Activated naive CD4-positive, alpha-beta T cell treated with anti-CD3 and anti-CD28 coated beads for 36 hours (primary cell): ENCODE measurements around the gene XPR1. TPM values are rescaled to one million over a fixed set of nuclear protein-coding genes. Genes with fewer than 3 reads are reported as not detected.
"Not testable (repeated sequence)": the region's sequence is repeated elsewhere in the genome, so short reads cannot be mapped to it uniquely, and the experiment has no call there.

ENCODE experiments used
- CTCF ChIA-PET: fragments of 350-600 bp; sonication (Branson Sonifier 250); formaldehyde crosslinking; loops from one replicate; lab custom pipeline; 2021; ENCODE audit warnings: antibody characterized with exemption; lab: Charles Lee
- DNase-seq: peaks from one replicate; pipeline ENCODE4 v3.0.0-alpha.2; 2020
- H3K27ac Mint-ChIP-seq: one replicate; pipeline ENCODE4 v1.8.0; 2021; ENCODE audit warnings: mild to moderate bottlenecking, mixed read lengths
- H3K27me3 Mint-ChIP-seq: one replicate; pipeline ENCODE4 v1.8.0; 2021; ENCODE audit warnings: low read depth, mixed read lengths
- H3K36me3 Mint-ChIP-seq: one replicate; pipeline ENCODE4 v1.8.0; 2021; ENCODE audit warnings: low read depth, mixed read lengths
- H3K4me1 Mint-ChIP-seq: one replicate; pipeline ENCODE4 v1.8.0; 2021; ENCODE audit warnings: low read depth, mixed read lengths
- H3K4me3 Mint-ChIP-seq: one replicate; pipeline ENCODE4 v1.8.0; 2021; ENCODE audit warnings: mild to moderate bottlenecking, moderate library complexity, mixed read lengths
- H3K9me3 Mint-ChIP-seq: one replicate; pipeline ENCODE4 v1.8.0; 2021; ENCODE audit warnings: mixed read lengths
- intact Hi-C: fragments of 100-400 bp; cut with micrococcal nuclease; formaldehyde crosslinking; loops from one replicate; pipeline ENCODE4 v1.15.1; 2023
- total RNA-seq, 2 experiments: library from RNA; stranded (reverse); gene quantifications; one replicate each; pipeline ENCODE4 v1.2.3, GENCODE V29; 2021

The XPR1 gene
- total RNA-seq, 2 experiments from 2014 or later = 14.8 to 18.1 TPM

DNA sequence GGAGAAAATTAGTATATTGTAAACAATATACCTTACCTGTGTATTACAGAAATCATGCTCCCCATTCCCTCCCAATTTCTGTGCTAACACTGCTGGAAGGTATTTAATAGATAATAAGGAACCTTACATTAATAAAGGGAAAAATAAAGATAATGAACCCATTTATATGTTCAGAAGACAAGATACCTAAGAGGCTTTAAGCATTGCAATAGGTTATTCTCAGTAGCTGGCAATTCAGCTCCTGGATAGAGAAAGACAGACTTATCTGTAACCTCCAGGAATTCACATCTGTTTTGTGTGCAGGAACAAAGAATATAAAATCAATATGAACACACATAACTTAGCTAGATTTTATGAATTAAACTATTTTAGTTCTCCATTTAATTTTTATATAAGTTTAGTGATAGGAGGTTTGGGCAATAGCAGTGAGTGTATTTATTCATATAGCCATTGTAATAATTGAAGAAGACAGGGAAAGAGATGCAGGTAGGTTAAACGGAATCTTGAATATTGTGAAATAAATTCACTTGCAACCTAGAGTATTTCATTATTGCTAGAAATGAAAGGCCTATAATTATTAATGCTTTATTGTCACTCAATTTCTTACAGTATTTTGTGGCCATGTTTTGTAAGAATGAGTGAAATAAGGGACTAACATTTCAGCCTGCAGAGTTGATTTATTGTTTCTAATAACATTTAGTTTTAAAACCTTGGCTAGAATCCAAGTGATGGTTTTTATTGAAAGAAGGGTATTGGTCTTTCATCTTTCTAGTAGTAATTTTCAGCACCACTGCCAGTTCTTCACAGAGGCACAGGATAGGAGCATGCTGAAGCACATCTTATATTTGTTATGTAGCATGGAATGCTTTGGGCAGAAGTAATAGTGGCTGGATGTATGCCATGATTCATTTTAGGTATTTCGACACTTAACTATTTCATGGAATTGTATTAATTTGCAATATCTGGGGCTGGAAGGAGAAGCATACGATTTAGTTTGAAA lies 1.5 kb downstream of the XPR1 start:
- DNase-seq = no peak
- Mint-ChIP-seq H3K27ac (no peak overlapping the region), H3K36me3 (no peaks in the 10 kb centered on the region), H3K4me1 (peaks cover 12% of the 10 kb centered on the region), H3K27me3 (no peaks in the 10 kb centered on the region), H3K9me3 (no peaks in the 10 kb centered on the region), H3K4me3 (no peak overlapping the region)
- intact Hi-C loops = loop anchor here (5.0 to 10.0 kb wide), 6 partner anchors 229 to 1954 kb away; partner anchors contain the start of genes CEP350, RNASEL and TOR3A
- CTCF ChIA-PET = interaction anchor here (0.6 to 1.3 kb wide), 4 partner anchors 18 to 405 kb away, joined by 3 to 5 read pairs (median 3); no protein-coding TSS in a partner anchor

DNA sequence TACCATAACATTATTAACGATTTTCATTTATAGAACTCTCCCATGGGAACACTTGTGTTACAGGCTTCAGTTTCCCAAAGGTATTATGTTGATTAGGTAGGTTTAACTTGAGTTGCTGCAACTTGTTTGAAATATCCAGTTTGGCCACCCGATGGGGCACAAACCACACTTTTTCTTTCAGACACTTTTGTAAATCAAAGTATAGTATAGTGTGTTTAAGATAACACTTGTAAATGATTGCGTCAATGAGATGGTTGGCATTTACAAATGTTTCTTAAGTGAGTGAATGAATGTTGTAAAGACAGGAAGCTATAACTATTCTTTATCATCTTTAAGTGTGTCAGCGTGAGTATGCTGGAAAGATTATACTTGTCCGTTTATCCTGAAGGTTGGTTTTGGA lies 4.3 kb downstream of the XPR1 start:
- Mint-ChIP-seq H3K27me3 (no peaks in the 10 kb centered on the region), H3K36me3 (no peaks in the 10 kb centered on the region), H3K27ac (no peak overlapping the region), H3K9me3 (no peaks in the 10 kb centered on the region), H3K4me1 (peaks cover 16% of the 10 kb centered on the region), H3K4me3 (no peak overlapping the region)
- DNase-seq = no peak
- intact Hi-C loops = loop anchor here (10.0 kb wide), 1 partner anchor 1551 kb away; the partner anchor contains the start of gene TOR3A
- CTCF ChIA-PET = interaction anchor here (1.2 to 1.5 kb wide), 2 partner anchors 120 to 227 kb away, joined by 3 to 6 read pairs; no protein-coding TSS in a partner anchor

DNA sequence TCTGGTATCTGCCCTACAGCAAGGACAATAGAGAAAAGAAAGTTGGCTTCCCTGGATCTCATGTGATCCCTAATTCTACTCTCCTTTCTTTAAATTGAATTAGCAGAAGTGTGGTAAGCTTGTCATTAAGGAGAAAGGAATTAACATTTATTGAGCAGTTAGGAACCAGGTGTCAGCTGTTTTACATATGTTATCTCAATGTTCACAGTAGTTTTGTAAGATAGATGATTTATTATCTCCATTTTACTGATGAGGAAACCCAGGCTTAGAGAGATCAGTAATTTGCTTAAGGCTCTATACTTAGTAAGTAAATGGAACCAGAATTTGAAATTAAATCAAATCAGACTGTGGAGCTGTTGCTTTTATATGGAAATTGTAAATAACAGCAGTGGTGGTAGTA lies 8.0 kb downstream of the XPR1 start:
- intact Hi-C loops = loop anchor here (10.0 kb wide), 1 partner anchor 1555 kb away; the partner anchor contains the start of gene TOR3A
- H3K36me3 Mint-ChIP-seq = no peaks in the 10 kb centered on the region
- H3K9me3 Mint-ChIP-seq = no peaks in the 10 kb centered on the region
- CTCF ChIA-PET = interaction anchor here (0.7 to 1.3 kb wide), 3 partner anchors 111 to 224 kb away, joined by 3 to 4 read pairs (median 3); no protein-coding TSS in a partner anchor
- no peak overlapping the region for H3K4me3 Mint-ChIP-seq
- H3K27ac Mint-ChIP-seq = no peak overlapping the region
- no peaks in the 10 kb centered on the region for H3K27me3 Mint-ChIP-seq
- no peak for DNase-seq
- peaks cover 16% of the 10 kb centered on the region for H3K4me1 Mint-ChIP-seq

DNA sequence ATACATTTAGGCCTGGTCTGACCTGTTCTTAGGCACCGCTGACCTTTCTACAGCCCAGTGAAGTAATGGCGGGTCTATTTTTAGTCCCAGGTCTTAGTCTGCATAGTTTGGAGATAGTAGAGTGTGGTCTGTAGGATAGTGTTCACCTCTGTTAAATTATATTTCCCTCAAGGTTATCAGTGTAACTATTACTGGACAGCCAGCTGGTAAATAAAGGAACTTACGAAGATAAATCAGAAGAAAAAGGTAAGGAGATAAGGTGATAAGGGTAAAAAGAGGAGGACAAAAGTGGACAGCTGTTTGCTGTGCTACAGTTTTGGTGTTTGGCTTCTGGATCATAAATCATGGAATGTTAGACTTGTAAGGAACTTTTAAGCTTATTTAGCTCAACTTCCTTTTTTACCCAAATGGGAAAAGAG lies 8.7 kb downstream of the XPR1 start:
- no peaks in the 10 kb centered on the region for H3K27me3 Mint-ChIP-seq
- peaks cover 5% of the 10 kb centered on the region for H3K36me3 Mint-ChIP-seq
- H3K4me3 Mint-ChIP-seq = no peak overlapping the region
- H3K4me1 Mint-ChIP-seq = peaks cover 18% of the 10 kb centered on the region
- CTCF ChIA-PET = interaction anchor here (0.5 to 1.3 kb wide), 6 partner anchors 9 to 223 kb away, joined by 3 to 8 read pairs (median 4); no protein-coding TSS in a partner anchor
- intact Hi-C loops = no loop called here
- H3K27ac Mint-ChIP-seq = no peak overlapping the region
- DNase-seq = no peak
- no peaks in the 10 kb centered on the region for H3K9me3 Mint-ChIP-seq

DNA sequence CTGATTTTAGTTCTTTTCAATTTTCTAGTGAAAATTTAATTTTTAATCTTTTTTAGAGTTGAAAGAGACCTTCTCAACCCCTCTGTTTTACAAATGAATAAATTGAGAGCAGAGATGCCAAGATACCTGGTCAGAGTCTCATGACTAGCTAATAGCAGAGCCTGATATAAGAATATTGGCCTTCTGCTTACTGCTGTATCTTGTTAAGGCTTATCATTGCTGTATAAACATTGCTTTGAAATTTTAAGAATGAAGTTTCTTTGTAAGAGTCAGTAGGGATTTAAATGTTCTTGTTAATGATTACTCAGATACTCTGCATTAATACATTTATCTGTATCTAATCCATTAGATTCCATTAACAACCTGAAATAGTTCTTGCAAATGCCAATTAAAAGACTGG lies 9.8 kb downstream of the XPR1 start:
- Mint-ChIP-seq H3K9me3 (no peaks in the 10 kb centered on the region), H3K27me3 (no peaks in the 10 kb centered on the region), H3K27ac (no peak overlapping the region), H3K4me3 (no peak overlapping the region), H3K36me3 (peaks cover 5% of the 10 kb centered on the region), H3K4me1 (peaks cover 18% of the 10 kb centered on the region)
- DNase-seq = no peak
- intact Hi-C loops = no loop called here
- CTCF ChIA-PET = no interaction called here

DNA sequence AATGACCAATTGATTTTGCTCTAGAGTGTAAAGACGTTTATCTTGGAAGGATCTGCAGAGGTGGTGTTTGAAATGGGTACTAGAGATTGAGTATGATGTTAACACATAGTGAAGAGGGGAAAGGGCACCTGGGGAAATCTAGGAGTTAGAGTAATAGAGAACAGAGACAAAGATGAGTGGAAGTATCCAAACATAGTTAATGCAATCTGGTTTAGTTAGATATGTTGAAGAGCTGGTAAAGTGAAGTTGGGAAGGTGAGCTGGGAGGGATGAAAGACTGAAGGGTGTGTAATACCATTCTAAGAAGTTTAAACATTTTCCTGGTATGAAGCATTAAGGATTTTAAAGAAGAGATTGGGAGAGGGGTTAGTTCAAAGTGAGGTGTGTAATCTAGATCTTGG lies 11.0 kb downstream of the XPR1 start:
- intact Hi-C loops = no loop called here
- Mint-ChIP-seq H3K4me3 (no peak overlapping the region), H3K4me1 (peaks cover 19% of the 10 kb centered on the region), H3K9me3 (no peaks in the 10 kb centered on the region), H3K27me3 (no peaks in the 10 kb centered on the region), H3K36me3 (peaks cover 5% of the 10 kb centered on the region), H3K27ac (no peak overlapping the region)
- CTCF ChIA-PET = no interaction called here
- no peak for DNase-seq

DNA sequence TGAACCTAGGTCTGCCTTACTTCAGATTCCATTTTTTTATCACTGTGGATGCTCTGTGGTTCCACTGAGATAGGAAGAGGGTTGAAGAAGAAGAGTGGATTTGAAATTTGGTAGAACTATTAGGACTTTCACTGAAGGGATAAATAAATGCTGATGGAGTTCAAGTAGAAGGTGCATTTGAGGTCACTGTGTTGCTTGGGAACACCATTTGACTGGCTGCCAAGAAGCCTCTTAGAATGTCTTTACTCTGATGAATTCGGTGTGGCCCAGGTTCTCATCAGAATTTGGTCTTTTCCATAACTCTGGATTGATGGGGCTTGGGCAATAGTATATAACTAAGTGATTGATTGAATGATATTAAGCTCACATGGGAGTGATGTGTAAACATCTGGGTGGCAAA lies 11.9 kb downstream of the XPR1 start:
- intact Hi-C loops = no loop called here
- Mint-ChIP-seq H3K27me3 (no peaks in the 10 kb centered on the region), H3K4me1 (peaks cover 19% of the 10 kb centered on the region), H3K27ac (no peak overlapping the region), H3K9me3 (no peaks in the 10 kb centered on the region), H3K4me3 (no peak overlapping the region), H3K36me3 (peaks cover 5% of the 10 kb centered on the region)
- CTCF ChIA-PET = no interaction called here
- no peak for DNase-seq

DNA sequence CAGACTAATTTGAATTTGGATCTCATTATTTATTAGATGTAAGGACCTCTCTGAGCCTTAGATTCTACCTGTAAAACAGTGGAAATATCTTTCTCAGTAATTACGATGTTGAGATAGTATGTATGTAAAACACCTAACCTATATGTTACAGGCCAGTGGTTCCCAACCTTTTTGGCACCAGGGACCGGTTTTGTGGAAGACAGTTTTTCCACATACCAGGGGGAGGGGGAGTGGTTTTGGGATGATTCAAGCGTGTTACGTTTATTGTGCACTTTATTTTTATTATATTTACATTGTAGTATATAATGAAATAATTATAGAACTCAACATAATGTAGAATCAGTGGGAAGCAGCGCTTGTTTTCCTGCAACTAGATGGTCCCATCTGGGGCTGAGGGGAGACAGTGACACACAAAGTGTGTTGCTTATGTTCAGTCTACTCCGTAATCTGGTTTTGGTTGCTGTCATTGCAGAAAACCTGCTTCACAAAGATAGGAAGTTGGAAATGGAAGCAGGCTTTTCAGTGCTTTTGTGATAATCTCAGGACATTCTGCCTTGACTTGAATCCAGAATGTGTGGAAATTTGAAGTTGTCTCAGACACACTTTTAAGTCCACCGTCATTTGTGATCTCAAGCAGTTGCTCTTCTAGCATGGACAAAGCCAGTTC lies 12.8 kb downstream of the XPR1 start:
- CTCF ChIA-PET = no interaction called here
- no peak overlapping the region for H3K27ac Mint-ChIP-seq
- no peaks in the 10 kb centered on the region for H3K27me3 Mint-ChIP-seq
- peaks cover 21% of the 10 kb centered on the region for H3K4me1 Mint-ChIP-seq
- no peak for DNase-seq
- H3K4me3 Mint-ChIP-seq = no peak overlapping the region
- H3K36me3 Mint-ChIP-seq = peaks cover 8% of the 10 kb centered on the region
- intact Hi-C loops = no loop called here
- H3K9me3 Mint-ChIP-seq = no peaks in the 10 kb centered on the region

DNA sequence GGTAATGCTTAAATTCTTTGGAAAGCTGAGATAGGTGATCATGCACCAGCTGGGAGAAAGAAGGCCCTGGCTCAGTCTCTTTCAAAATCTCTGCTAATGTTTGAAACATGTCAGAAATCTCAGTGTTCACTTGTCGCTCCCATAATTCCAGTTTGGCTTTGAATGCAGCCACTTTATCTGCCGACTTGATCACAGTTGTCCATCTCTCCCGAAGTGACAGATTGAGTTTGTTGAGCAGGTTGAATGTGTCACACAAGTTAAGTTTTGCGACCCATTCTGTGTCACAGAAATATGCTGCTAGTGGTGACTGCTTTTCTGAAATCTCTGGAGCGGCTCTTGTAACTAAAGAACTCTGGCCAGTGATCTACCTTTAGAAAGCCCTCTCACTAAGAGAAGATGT lies 13.4 kb downstream of the XPR1 start:
- H3K4me3 Mint-ChIP-seq, intact Hi-C loops, H3K27ac Mint-ChIP-seq, H3K9me3 Mint-ChIP-seq, H3K36me3 Mint-ChIP-seq, H3K27me3 Mint-ChIP-seq, DNase-seq, CTCF ChIA-PET: not testable (repeated sequence)
- peaks cover 18% of the 10 kb centered on the region for H3K4me1 Mint-ChIP-seq

DNA sequence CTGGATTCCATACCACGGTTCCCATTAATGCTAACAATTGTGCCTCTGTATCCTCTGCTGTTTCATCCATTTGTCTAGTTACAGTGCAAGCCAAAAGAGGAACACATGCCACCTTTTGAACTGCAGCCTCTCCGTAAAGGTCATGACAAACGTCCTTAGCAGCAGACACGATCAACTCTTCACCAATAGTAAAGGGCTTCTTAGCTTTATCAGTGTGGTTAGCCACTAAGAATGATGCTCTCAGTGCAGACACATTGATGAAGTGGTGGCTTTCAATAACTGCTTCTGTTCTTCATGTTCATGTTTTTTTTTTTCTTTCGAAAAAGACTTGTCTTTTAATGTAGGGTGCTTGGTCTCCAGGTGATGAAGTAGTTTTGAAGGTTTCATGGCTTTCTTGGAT lies 14.3 kb downstream of the XPR1 start:
- Mint-ChIP-seq H3K4me3 (no peak overlapping the region), H3K9me3 (no peaks in the 10 kb centered on the region), H3K27me3 (no peaks in the 10 kb centered on the region), H3K27ac (no peak overlapping the region), H3K36me3 (peaks cover 8% of the 10 kb centered on the region), H3K4me1 (peaks cover 18% of the 10 kb centered on the region)
- intact Hi-C loops = no loop called here
- DNase-seq = no peak
- CTCF ChIA-PET = interaction anchor here (0.6 kb wide), 1 partner anchor 240 kb away, joined by 6 read pairs; no protein-coding TSS in a partner anchor

DNA sequence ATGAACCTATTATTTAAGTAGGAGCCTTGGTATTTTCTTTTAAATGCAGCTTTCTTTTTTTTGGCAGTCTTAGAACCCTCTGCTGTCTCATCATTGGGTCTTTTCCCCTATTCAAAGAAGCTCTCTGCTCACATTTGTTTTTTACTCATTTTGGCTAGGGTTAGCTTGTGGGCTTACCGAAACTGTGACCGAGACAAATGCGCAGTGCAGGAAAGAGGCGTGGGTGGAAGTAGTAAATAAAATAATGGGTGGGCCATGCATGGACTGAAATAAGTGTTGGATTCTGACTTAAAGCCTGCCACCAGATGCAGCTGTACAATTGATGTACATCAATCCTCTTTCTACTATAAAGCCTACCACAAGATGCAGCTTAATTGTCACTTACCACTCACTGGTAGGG lies 14.7 kb downstream of the XPR1 start:
- CTCF ChIA-PET = interaction anchor here (0.6 to 0.7 kb wide), 2 partner anchors 77 to 218 kb away, joined by 3 read pairs; no protein-coding TSS in a partner anchor
- intact Hi-C loops = no loop called here

DNA sequence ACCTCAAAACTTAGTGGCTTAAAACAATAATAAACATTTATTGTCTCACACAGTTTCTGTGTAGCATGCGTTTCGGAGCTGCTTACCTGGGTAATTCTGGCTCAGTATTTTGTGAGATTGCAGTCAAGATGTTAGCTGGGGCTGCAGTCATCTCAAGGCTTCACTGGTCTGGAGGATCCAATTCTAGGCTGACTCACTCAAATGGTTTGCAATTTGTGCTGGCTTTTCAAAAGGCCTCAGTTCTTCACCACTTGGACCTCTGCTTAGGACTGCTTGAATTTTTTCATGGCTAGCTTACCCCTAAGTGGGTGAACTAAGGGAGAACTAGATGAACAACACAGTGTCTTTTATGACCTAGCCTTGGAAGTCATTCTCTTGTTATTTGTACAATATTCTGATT lies 21.0 kb downstream of the XPR1 start:
- intact Hi-C loops = no loop called here
- Mint-ChIP-seq H3K27me3 (no peaks in the 10 kb centered on the region), H3K4me3 (no peak overlapping the region), H3K36me3 (peaks cover 19% of the 10 kb centered on the region), H3K27ac (no peak overlapping the region), H3K9me3 (peaks cover 16% of the 10 kb centered on the region), H3K4me1 (peaks cover 6% of the 10 kb centered on the region)
- no peak for DNase-seq
- CTCF ChIA-PET = interaction anchor here (0.6 kb wide), 1 partner anchor 126 kb away, joined by 3 read pairs; no protein-coding TSS in a partner anchor

More for the DNA sequence above, 14.7 kb downstream of the XPR1 start:
- Mint-ChIP-seq H3K4me3 (no peak overlapping the region), H3K27me3 (no peaks in the 10 kb centered on the region), H3K4me1 (peaks cover 18% of the 10 kb centered on the region), H3K36me3 (peaks cover 8% of the 10 kb centered on the region), H3K27ac (no peak overlapping the region), H3K9me3 (no peaks in the 10 kb centered on the region)
- DNase-seq = no peak
